Pancreas (tissue), 10 donors: ENCODE results near the gene MKKS. TPM values are rescaled to one million over a fixed set of nuclear protein-coding genes. Genes with fewer than 3 reads are reported as not detected.
A peak's percentile ranks its signal among the peaks of the same experiment; 100 is the strongest.

Experiments used
- ATAC-seq, 4 donors: fragments of 200-7000 bp; cut with Tn5 transposase; one replicate each; pipeline versions ENCODE4 v1.8.0 to v1.9.1; 2020; ENCODE audit warnings: mild to moderate bottlenecking in 4 of 4, moderate library complexity in 4 of 4
- DNase-seq, 6 donors: peaks; one replicate each; pipeline ENCODE4 v3.0.0-alpha.2; 2020
- FAIRE-seq: peaks from 2 replicates; lab custom pipeline; 2012; peaks lifted over from hg19 to GRCh38; lab: Jason Lieb, UNC
- H3K27ac ChIP-seq, 4 donors: fragments of 200-600 bp; sonication (generic); 1 replicate in 3 of 4; 2 replicates in 1 of 4; pipeline versions ENCODE4 v1.5.0 to v1.8.0; 2020
- H3K27me3 ChIP-seq, 4 donors: fragments of 200-600 bp; one replicate each; pipeline ENCODE4 v1.8.0; 2021
- H3K36me3 ChIP-seq, 3 donors: fragments of 200-600 bp; sonication (generic) in 1 of 3; one replicate each; pipeline versions ENCODE4 v1.5.0 to v1.8.0; 2020 to 2021
- H3K4me1 ChIP-seq, 3 donors: fragments of 200-600 bp; one replicate each; pipeline ENCODE4 v1.8.0; 2021
- H3K4me3 ChIP-seq, 4 donors: fragments of 200-600 bp; sonication (generic) in 2 of 4; one replicate each; pipeline versions ENCODE4 v1.5.0 to v1.8.0; 2020 to 2021
- H3K9me3 ChIP-seq, 4 donors: fragments of 200-600 bp; one replicate each; pipeline ENCODE4 v1.8.0; 2021
- CTCF ChIP-seq, 4 donors: fragments of 200-600 bp; sonication (generic) in 3 of 4; IDR thresholded peaks; one replicate each; pipeline versions ENCODE4 v1.5.0 to v1.8.0; 2021; ENCODE audit warnings: antibody characterized with exemption in 4 of 4
- WGBS, 2 donors: extraction: QIAGEN DNeasy Blood & Tissue Kit; methylation state at CpG; one replicate each; pipeline ENCODE4 v1.1.7; 2013; 5-methylcytosine and 5-hydroxymethylcytosine counted together
- intact Hi-C, 3 donors: fragments of 100-400 bp; cut with DNase I; formaldehyde crosslinking; loops; one replicate each; pipeline versions ENCODE4 v1.11.1 to v1.14.2; 2022
- polyA plus RNA-seq, 2 donors: library from polyadenylated mRNA; stranded (reverse); fragments of 200-250 nt; gene quantifications; one replicate each; pipeline ENCODE4 v1.2.3, GENCODE V29; 2013
- total RNA-seq, 6 donors: library from RNA; stranded (reverse); fragmentation: NEBNext Ultra II Directional in 4 of 6; extraction: Animal tissue kit (Norgen Biotek cat#: 25700) in 4 of 6; gene quantifications; one replicate each; pipeline versions ENCODE4 v1.2.1 to v1.2.4, GENCODE V29; 2021 to 2023
- donor health status: healthy with polysubstance abuse.
- donor health status: DM: no; HTN: no; CAD: no; lungs with moderate emphysema.
- donor health status: DM: no; HTN: no; CAD: no.
- donor health status: control.
- donor health status: control.
- donor health status: Bipolar disorder and iron deficiency.
- donor health status: DM: yes; HTN: yes; CAD: no.
- donor health status: DM: no; HTN: no; CAD: no.
- donor health status: DM: no; HTN: no; CAD: no.
- donor health status: DM: yes; HTN: yes; CAD: no.

Gene MKKS
- total and polyA plus RNA-seq, 8 donors, result 5.3 to 15.3 (median 7.4) TPM

GRCh38 chr20:10466325-10466724 lies 32.3 kb upstream of the MKKS start:
- intact Hi-C loops, result no loop called here
- no peak for FAIRE-seq

DNA sequence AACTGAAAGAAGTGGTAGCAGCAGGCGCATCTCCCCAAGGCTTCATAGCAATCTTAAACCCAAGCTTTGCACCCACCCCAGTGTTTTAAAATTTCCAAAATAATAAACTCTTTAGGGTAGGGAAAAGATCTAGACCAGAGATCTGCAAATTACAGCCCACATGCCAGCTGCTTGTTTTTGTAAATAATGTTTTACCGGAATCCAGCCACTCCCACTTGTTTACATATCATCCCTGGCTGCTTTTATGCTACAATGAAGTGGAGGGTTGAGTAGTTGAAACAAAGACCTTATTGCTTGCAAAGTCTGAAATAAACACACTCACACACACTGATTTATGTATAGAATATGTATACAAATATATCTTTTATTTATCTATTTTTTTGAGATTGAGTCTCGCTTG lies 31.1 kb upstream of the MKKS start:
- H3K27me3 ChIP-seq, result no peaks in the 10 kb centered on the region
- peaks cover 0 to 7% (median 0%) of the 10 kb centered on the region in 3 donors for H3K4me1 ChIP-seq
- H3K4me3 ChIP-seq, result no peak overlapping the region
- H3K36me3 ChIP-seq, result no peaks in the 10 kb centered on the region
- FAIRE-seq (no peak), DNase-seq (no peak), ATAC-seq (no peak)
- intact Hi-C loops, result no loop called here
- WGBS, 2 donors, result 80 to 81% methylated on average over 3 of the region's 3 CpGs
- TF ChIP-seq CTCF (IDR thresholded peaks at IDR 0.05), result no peak
- no peak overlapping the region for H3K27ac ChIP-seq
- H3K9me3 ChIP-seq, result no peaks in the 10 kb centered on the region

More at GRCh38 chr20:10466325-10466724, 32.3 kb upstream of the MKKS start:
- no peak overlapping the region for H3K4me3 ChIP-seq
- no peaks in the 10 kb centered on the region for H3K36me3 ChIP-seq
- H3K27me3 ChIP-seq, result no peaks in the 10 kb centered on the region
- TF ChIP-seq CTCF (IDR thresholded peaks at IDR 0.05), result no peak
- ATAC-seq, result peak in 1 of 4 donors; percentile 10
- H3K9me3 ChIP-seq, result no peaks in the 10 kb centered on the region
- peaks cover 0 to 7% (median 0%) of the 10 kb centered on the region in 3 donors for H3K4me1 ChIP-seq
- DNase-seq, result no peak
- 45 to 49% methylated on average over 4 of the region's 4 CpGs for WGBS, 2 donors
- no peak overlapping the region for H3K27ac ChIP-seq

DNA sequence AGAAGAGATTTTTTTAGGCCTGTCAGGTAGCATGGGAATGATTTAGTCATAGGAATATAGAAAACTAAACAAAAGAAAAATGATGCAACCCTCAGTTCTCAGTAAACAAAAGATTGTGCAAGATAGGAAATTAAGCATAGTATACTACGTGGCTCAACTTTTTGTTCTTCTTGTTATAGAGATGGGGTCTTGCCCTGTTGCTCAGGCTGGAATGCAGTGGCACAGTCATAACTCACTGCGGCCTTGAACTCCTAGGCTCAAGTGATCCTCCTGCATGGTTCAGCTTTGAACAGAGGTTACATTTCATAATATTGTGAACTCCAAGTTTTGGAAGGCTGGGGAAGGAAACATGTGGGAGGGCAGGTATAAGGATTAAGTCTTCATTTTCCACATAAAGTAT lies 29.6 kb upstream of the MKKS start:
- Histone ChIP-seq H3K4me1 (peaks cover 0 to 7% (median 0%) of the 10 kb centered on the region in 3 donors), H3K36me3 (no peaks in the 10 kb centered on the region), H3K27me3 (no peaks in the 10 kb centered on the region), H3K27ac (no peak overlapping the region), H3K4me3 (no peak overlapping the region), H3K9me3 (no peaks in the 10 kb centered on the region)
- no peak for DNase-seq
- no peak for ATAC-seq
- no peak for TF ChIP-seq CTCF (IDR thresholded peaks at IDR 0.05)
- 94 to 98% methylated on average over 2 of the region's 2 CpGs for WGBS, 2 donors
- intact Hi-C loops, result no loop called here
- FAIRE-seq, result no peak

GRCh38 chr20:10462516-10462915 lies 28.5 kb upstream of the MKKS start:
- no peak for ATAC-seq
- intact Hi-C loops, result no loop called here
- no peak for FAIRE-seq

More at GRCh38 chr20:10462516-10462915, 28.5 kb upstream of the MKKS start:
- no peak overlapping the region for H3K27ac ChIP-seq
- H3K4me1 ChIP-seq, result no peaks in the 10 kb centered on the region
- H3K27me3 ChIP-seq, result no peaks in the 10 kb centered on the region
- H3K4me3 ChIP-seq, result no peak overlapping the region
- TF ChIP-seq CTCF (IDR thresholded peaks at IDR 0.05), result no peak
- DNase-seq, result no peak
- H3K36me3 ChIP-seq, result no peaks in the 10 kb centered on the region
- H3K9me3 ChIP-seq, result no peaks in the 10 kb centered on the region
